ENCODE measurements around the gene CASQ2.
"Not testable (repeated sequence)": the region's sequence is repeated elsewhere in the genome, so short reads cannot be mapped to it uniquely, and the experiment has no call there.

DNA sequence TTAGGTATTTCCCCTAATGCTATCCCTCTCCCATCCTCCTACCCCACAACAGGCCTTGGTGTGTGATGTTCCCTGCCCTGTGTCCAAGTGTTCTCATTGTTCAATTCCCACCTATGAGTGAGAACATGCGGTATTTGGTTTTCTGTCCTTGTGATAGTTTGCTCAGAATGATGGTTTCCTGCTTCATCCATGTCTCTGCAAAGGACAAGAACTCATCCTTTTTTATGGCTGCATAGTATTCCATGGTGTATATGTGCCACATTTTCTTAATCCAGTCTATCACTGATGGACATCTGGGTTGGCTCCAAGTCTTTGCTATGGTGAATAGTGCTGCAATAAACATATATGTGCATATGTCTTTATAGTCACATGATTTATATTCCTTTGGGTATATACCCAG lies 10.6 kb upstream of the CASQ2 start:
- TF ChIP-seq, protein P1, sequence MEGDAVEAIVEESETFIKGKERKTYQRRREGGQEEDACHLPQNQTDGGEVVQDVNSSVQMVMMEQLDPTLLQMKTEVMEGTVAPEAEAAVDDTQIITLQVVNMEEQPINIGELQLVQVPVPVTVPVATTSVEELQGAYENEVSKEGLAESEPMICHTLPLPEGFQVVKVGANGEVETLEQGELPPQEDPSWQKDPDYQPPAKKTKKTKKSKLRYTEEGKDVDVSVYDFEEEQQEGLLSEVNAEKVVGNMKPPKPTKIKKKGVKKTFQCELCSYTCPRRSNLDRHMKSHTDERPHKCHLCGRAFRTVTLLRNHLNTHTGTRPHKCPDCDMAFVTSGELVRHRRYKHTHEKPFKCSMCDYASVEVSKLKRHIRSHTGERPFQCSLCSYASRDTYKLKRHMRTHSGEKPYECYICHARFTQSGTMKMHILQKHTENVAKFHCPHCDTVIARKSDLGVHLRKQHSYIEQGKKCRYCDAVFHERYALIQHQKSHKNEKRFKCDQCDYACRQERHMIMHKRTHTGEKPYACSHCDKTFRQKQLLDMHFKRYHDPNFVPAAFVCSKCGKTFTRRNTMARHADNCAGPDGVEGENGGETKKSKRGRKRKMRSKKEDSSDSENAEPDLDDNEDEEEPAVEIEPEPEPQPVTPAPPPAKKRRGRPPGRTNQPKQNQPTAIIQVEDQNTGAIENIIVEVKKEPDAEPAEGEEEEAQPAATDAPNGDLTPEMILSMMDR (optimal IDR thresholded peaks at IDR 0.05 in 1 of 3, IDR thresholded peaks at IDR 0.05 in 1 of 3, conservative IDR thresholded peaks at IDR 0.05 in 1 of 3; ENCODE audit: extremely low read depth in 1 of 3, insufficient read depth in 2 of 3, low read length in 3 of 3): not testable (repeated sequence)
- TF ChIP-seq EZH2 (IDR thresholded peaks at IDR 0.05; ENCODE audit: low read length): not testable (repeated sequence)
